ENCODE data around the gene PEX12. TPM values are rescaled to one million over a fixed set of nuclear protein-coding genes. Genes with fewer than 3 reads are reported as not detected.

Gene PEX12
- total RNA-seq, 4 donors from 2014 or later, result 0.75 to 5.2 (median 3.0) TPM; not detected in 1

DNA sequence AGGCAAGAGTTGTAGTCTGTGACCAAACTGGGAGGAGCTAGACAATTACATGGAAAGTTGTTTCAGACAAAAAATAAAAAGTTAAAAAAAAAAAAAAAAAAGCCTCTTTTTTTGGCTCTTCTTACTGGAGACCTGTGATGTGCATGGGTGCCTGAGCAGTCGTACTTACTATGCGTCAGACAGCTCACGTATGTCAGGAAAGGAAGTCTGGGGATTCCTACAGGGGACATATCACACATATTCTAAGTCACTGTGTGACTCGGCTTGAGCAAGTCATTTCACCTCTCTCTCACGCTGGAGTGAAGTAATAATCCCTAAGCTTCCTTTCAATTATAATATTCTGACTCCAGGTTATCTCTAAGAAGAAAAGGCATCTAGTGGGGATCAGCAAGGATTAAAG is 23.7 kb downstream of the PEX12 start:
- H3K9me3 ChIP-seq, result no peaks in the 10 kb centered on the region
- DNase-seq, result no peak
- TF ChIP-seq POLR2A (IDR thresholded peaks at IDR 0.05) (no peak), POLR2AphosphoS5 (IDR thresholded peaks at IDR 0.05) (no peak), EP300 (IDR thresholded peaks at IDR 0.05; ENCODE audit: low read depth) (no peak)
- TF ChIP-seq, protein P1, sequence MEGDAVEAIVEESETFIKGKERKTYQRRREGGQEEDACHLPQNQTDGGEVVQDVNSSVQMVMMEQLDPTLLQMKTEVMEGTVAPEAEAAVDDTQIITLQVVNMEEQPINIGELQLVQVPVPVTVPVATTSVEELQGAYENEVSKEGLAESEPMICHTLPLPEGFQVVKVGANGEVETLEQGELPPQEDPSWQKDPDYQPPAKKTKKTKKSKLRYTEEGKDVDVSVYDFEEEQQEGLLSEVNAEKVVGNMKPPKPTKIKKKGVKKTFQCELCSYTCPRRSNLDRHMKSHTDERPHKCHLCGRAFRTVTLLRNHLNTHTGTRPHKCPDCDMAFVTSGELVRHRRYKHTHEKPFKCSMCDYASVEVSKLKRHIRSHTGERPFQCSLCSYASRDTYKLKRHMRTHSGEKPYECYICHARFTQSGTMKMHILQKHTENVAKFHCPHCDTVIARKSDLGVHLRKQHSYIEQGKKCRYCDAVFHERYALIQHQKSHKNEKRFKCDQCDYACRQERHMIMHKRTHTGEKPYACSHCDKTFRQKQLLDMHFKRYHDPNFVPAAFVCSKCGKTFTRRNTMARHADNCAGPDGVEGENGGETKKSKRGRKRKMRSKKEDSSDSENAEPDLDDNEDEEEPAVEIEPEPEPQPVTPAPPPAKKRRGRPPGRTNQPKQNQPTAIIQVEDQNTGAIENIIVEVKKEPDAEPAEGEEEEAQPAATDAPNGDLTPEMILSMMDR (IDR thresholded peaks at IDR 0.05), result no peak
- H3K27ac ChIP-seq, result no peak overlapping the region
- H3K4me1 ChIP-seq, result no peaks in the 10 kb centered on the region
- intact Hi-C loops (cut with DNase I; ENCODE audit: low total_unique reads), result no loop called here
- 62 to 68% methylated on average over 5 of the region's 5 CpGs for WGBS, 2 donors (ENCODE audit: low coverage in 1 of 2)
- no peak overlapping the region for H3K4me3 ChIP-seq
- H3K36me3 ChIP-seq, result no peaks in the 10 kb centered on the region
- peaks cover 46% of the 10 kb centered on the region for H3K27me3 ChIP-seq
- in situ Hi-C loops (cut with MboI; ENCODE audit: low pct_ligation_motif_present in 1 of 4, low pct_unique_long_range_greater_than_20kb in 1 of 4, low sequenced_read_pairs in 3 of 4), result no loop called here

DNA sequence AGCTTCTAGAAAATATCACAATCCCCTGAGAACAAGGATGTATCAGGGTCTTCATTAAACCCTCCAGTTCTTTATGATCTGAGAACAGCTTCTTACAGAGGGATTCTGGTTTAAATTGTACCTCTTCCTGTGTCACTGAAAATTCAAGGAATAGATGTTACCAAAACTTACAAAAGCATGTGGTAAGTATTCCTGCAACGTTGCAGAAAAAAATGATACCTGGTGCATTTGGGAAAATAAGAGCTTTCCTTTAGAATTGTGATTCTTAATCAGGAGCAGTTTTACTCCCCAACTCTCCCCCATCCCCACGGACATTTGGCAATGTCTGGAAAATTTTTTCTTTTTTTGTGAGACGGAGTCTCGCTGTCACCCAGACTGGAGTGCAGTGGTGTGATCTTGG is 25.1 kb downstream of the PEX12 start:
- Histone ChIP-seq H3K27ac (no peak overlapping the region), H3K4me1 (no peaks in the 10 kb centered on the region), H3K9me3 (no peaks in the 10 kb centered on the region), H3K36me3 (no peaks in the 10 kb centered on the region), H3K4me3 (no peak overlapping the region), H3K27me3 (peaks cover 33% of the 10 kb centered on the region)
- DNase-seq, result no peak
- in situ Hi-C loops (cut with MboI; ENCODE audit: low pct_ligation_motif_present in 1 of 4, low pct_unique_long_range_greater_than_20kb in 1 of 4, low sequenced_read_pairs in 3 of 4), result no loop called here
- intact Hi-C loops (cut with DNase I; ENCODE audit: low total_unique reads), result no loop called here
- 61 to 77% methylated on average over 3 to 4 of the region's 4 CpGs for WGBS, 2 donors (ENCODE audit: low coverage in 1 of 2)
- no peak for TF ChIP-seq POLR2A (IDR thresholded peaks at IDR 0.05)

DNA sequence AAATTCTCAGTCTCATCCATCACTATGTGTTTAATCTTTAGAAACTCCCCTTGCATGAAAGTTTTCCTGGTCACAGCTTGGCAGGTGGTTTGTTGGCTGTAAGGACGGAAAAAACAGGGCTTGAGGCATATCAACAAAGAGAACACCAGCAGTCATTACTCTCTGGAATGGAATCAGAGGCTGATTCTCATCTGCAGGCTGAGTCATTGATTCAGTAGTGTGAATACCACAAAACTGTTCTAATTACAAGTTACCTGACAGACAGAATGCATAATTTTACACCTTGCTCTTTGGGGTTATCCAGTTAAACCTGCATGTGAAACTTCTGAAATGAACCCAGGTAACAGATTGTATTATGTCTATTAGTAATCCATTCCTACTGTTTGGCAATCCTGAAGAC is 29.4 kb downstream of the PEX12 start:
- Histone ChIP-seq H3K4me1 (no peaks in the 10 kb centered on the region), H3K9me3 (no peaks in the 10 kb centered on the region), H3K4me3 (no peak overlapping the region), H3K27ac (no peak overlapping the region), H3K27me3 (peaks cover 21% of the 10 kb centered on the region), H3K36me3 (no peaks in the 10 kb centered on the region)
- no peak for DNase-seq
- WGBS, 2 donors (ENCODE audit: low coverage in 1 of 2), result 43 to 64% methylated on average over 1 of the region's 1 CpG
- TF ChIP-seq, protein P1 (IDR thresholded peaks at IDR 0.05), result no peak
- no peak for TF ChIP-seq POLR2AphosphoS5 (IDR thresholded peaks at IDR 0.05)
- no peak for TF ChIP-seq POLR2A (IDR thresholded peaks at IDR 0.05)
- no peak for TF ChIP-seq EP300 (IDR thresholded peaks at IDR 0.05; ENCODE audit: low read depth)
- in situ Hi-C loops (cut with MboI; ENCODE audit: low pct_ligation_motif_present in 1 of 4, low pct_unique_long_range_greater_than_20kb in 1 of 4, low sequenced_read_pairs in 3 of 4), result loop anchor here in 3 of 4 donors (25.0 kb wide), 3 partner anchors 237 to 1137 kb away; no protein-coding TSS in a partner anchor
- intact Hi-C loops (cut with DNase I; ENCODE audit: low total_unique reads), result loop anchor here (5.0 kb wide), 1 partner anchor 198 kb away; no protein-coding TSS in a partner anchor

DNA sequence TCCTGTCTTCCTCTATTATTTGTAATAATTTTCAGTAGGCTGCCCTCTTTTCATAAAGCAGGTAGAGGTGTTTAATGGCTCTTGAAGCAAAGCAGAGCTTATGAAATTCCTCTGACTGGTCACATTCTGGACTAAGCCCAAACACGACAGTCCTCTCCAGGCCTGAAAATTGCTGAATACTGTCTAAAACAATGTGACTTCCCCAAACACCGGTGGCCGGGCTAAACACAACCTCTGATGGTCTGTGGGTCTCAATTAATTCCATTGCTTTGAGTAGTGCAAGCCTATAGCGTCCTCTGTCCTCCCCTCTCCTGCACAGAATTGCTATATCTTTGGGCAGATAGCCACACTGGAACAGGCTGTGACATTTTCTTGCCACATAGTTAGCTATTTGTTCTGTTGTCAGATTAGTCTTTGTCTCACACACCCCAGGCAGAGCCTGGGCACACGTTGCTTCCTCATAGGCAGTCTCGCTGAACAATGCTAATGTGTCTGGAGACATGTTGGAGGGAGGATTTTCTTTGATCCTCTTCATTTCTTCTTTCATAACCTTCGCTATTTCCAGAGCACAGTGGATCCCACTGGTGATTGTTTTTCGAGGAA is 30.1 kb downstream of the PEX12 start:
- in situ Hi-C loops (cut with MboI; ENCODE audit: low pct_ligation_motif_present in 1 of 4, low pct_unique_long_range_greater_than_20kb in 1 of 4, low sequenced_read_pairs in 3 of 4), result loop anchor here in 3 of 4 donors (25.0 kb wide), 3 partner anchors 236 to 1136 kb away; no protein-coding TSS in a partner anchor
- H3K4me3 ChIP-seq, result no peak overlapping the region
- WGBS, 2 donors (ENCODE audit: low coverage in 1 of 2), result 65 to 69% methylated on average over 4 to 8 of the region's 8 CpGs
- H3K27ac ChIP-seq, result no peak overlapping the region
- H3K27me3 ChIP-seq, result peaks cover 19% of the 10 kb centered on the region
- no peaks in the 10 kb centered on the region for H3K4me1 ChIP-seq
- no peak for DNase-seq
- H3K9me3 ChIP-seq, result no peaks in the 10 kb centered on the region
- TF ChIP-seq, protein P1 (IDR thresholded peaks at IDR 0.05), result no peak
- TF ChIP-seq POLR2AphosphoS5 (IDR thresholded peaks at IDR 0.05) (no peak), POLR2A (IDR thresholded peaks at IDR 0.05) (no peak), EP300 (IDR thresholded peaks at IDR 0.05; ENCODE audit: low read depth) (no peak)
- no peaks in the 10 kb centered on the region for H3K36me3 ChIP-seq
- intact Hi-C loops (cut with DNase I; ENCODE audit: low total_unique reads), result loop anchor here (5.0 kb wide), 1 partner anchor 199 kb away; no protein-coding TSS in a partner anchor
